GM21737 (cell line): ENCODE measurements around the gene CEP63.
"Not testable (repeated sequence)": the region's sequence is repeated elsewhere in the genome, so short reads cannot be mapped to it uniquely, and the experiment has no call there.

Experiments
- ATAC-seq: cut with Tn5 transposase; IDR thresholded peaks from one replicate; pipeline ENCODE4 v1.9.1; 2021; ENCODE audit warnings: mild to moderate bottlenecking, moderate library complexity; ENCODE audit not compliant: unreplicated experiment

Gene CEP63

GRCh38 chr3:134567605-134568004, 81.7 kb downstream of the CEP63 start:
- ATAC-seq, result no peak

GRCh38 chr3:134568790-134569189, 82.9 kb downstream of the CEP63 start:
- ATAC-seq, result no peak

GRCh38 chr3:134569899-134570298, 84.0 kb downstream of the CEP63 start:
- ATAC-seq, result not testable (repeated sequence)

GRCh38 chr3:134576426-134576825, 90.6 kb downstream of the CEP63 start:
- no peak for ATAC-seq

GRCh38 chr3:134576831-134577230, 91.0 kb downstream of the CEP63 start:
- ATAC-seq, result no peak

- no peak for ATAC-seq
Observed at GRCh38 chr3:134579141-134579665, 93.3 kb downstream of the CEP63 start.

- ATAC-seq, result no peak
Observed at GRCh38 chr3:134590766-134591165, 104.9 kb downstream of the CEP63 start.

- no peak for ATAC-seq
Observed at GRCh38 chr3:134592806-134593205, 106.9 kb downstream of the CEP63 start.

- ATAC-seq, result no peak
Observed at GRCh38 chr3:134594331-134594741, 108.5 kb downstream of the CEP63 start.

GRCh38 chr3:134594986-134595385, 109.1 kb downstream of the CEP63 start:
- not testable (repeated sequence) for ATAC-seq

GRCh38 chr3:134597390-134597970, 111.6 kb downstream of the CEP63 start:
- no peak for ATAC-seq

- no peak for ATAC-seq
Observed at GRCh38 chr3:134598763-134599545, 113.1 kb downstream of the CEP63 start.

- no peak for ATAC-seq
Observed at GRCh38 chr3:134600206-134600605, 114.3 kb downstream of the CEP63 start.

- ATAC-seq, result no peak
Observed at GRCh38 chr3:134600685-134601463, 115.0 kb downstream of the CEP63 start.

- no peak for ATAC-seq
Observed at GRCh38 chr3:134601539-134602439, 115.9 kb downstream of the CEP63 start.

- ATAC-seq, result no peak
Observed at GRCh38 chr3:134602440-134602814, 116.6 kb downstream of the CEP63 start.

GRCh38 chr3:134603480-134603879, 117.6 kb downstream of the CEP63 start:
- ATAC-seq, result no peak

GRCh38 chr3:134603956-134604355, 118.1 kb downstream of the CEP63 start:
- no peak for ATAC-seq

- ATAC-seq, result no peak
Observed at GRCh38 chr3:134605556-134605955, 119.7 kb downstream of the CEP63 start.
